Transverse colon (tissue), 4 donors: ENCODE results near the gene SPTBN4. TPM values are rescaled to one million over a fixed set of nuclear protein-coding genes. Genes with fewer than 3 reads are reported as not detected.

Experiments used
- DNase-seq: peaks from one replicate; pipeline ENCODE4 v3.0.0-alpha.2; 2019
- H3K27ac ChIP-seq, 4 donors: fragments of 200-600 bp; sonication (generic); 2 replicates each; pipeline ENCODE4 v1.5.1; 2016 to 2018; ENCODE audit warnings: inconsistent platforms in 4 of 4
- H3K27me3 ChIP-seq: fragments of 200-600 bp; sonication (generic); 2 replicates; pipeline ENCODE4 v1.5.1; 2017; ENCODE audit warnings: inconsistent platforms
- H3K36me3 ChIP-seq, 4 donors: fragments of 200-600 bp; sonication (generic); 2 replicates each; pipeline ENCODE4 v1.5.1; 2017 to 2019; ENCODE audit warnings: inconsistent platforms in 4 of 4
- H3K4me1 ChIP-seq, 4 donors: fragments of 200-600 bp; sonication (generic); 2 replicates each; pipeline ENCODE4 v1.5.1; 2017 to 2020; ENCODE audit warnings: inconsistent platforms in 4 of 4
- H3K4me3 ChIP-seq, 4 donors: fragments of 200-600 bp; sonication (generic); 1 replicate in 1 of 4; 2 replicates in 3 of 4; pipeline versions ENCODE4 v1.5.1 to v1.6.1; 2017 to 2019; ENCODE audit warnings: inconsistent platforms in 4 of 4
- H3K9me3 ChIP-seq, 2 donors: fragments of 200-600 bp; sonication (generic); 2 replicates each; pipeline ENCODE4 v1.5.1; 2017 to 2019; ENCODE audit warnings: inconsistent platforms in 2 of 2
- EP300 ChIP-seq: sonication (generic); formaldehyde crosslinking; IDR thresholded peaks from one replicate; pipeline ENCODE4 v1.6.1; 2017; ENCODE audit warnings: antibody characterized with exemption, low read depth
- POLR2A ChIP-seq: fragments of 450-650 bp; IDR thresholded peaks from one replicate; pipeline ENCODE4 v1.6.1; 2016; ENCODE audit warnings: antibody characterized with exemption, mild to moderate bottlenecking, moderate library complexity
- POLR2AphosphoS5 ChIP-seq, 3 donors: sonication (generic); formaldehyde crosslinking; IDR thresholded peaks; one replicate each; pipeline ENCODE4 v1.6.1; 2016; ENCODE audit warnings: antibody characterized with exemption in 3 of 3
- WGBS, 2 donors: methylation state at CpG; one replicate each; pipeline ENCODE4 v1.1.5; 2018; ENCODE audit warnings: low coverage in 1 of 2; 5-methylcytosine and 5-hydroxymethylcytosine counted together
- in situ Hi-C, 4 donors: fragments of 200-750 bp; cut with MboI; loops; one replicate each; pipeline versions ENCODE4 v1.15.0 to v1.15.1; 2017; ENCODE audit warnings: low sequenced_read_pairs in 3 of 4, low pct_ligation_motif_present in 1 of 4, low pct_unique_long_range_greater_than_20kb in 1 of 4
- intact Hi-C: fragments of 100-400 bp; cut with DNase I; formaldehyde crosslinking; loops from one replicate; pipeline ENCODE4 v1.15.1; 2023; ENCODE audit warnings: low total_unique reads
- total RNA-seq, 4 donors: library from RNA; depleted of rRNA; stranded (reverse); fragments of >200 nt; gene quantifications; one replicate each; pipeline ENCODE4 v1.1.0, GENCODE V29; 2016
- TF ChIP-seq, protein P1 (sequence below), 5 experiments: fragments of 200-600 bp in 3 of 5; fragments of 450-650 bp in 2 of 5; sonication (generic) in 3 of 5; IDR thresholded peaks; 1 replicate in 2 of 5; 2 replicates in 3 of 5; pipeline ENCODE4 v1.5.1; 2016 to 2017; ENCODE audit warnings: antibody characterized with exemption in 5 of 5, inconsistent platforms in 3 of 5, mild to moderate bottlenecking in 2 of 5, moderate library complexity in 1 of 5

The SPTBN4 gene
- total RNA-seq, 4 donors from 2014 or later: under 0.01 to 1.5 (median 0.99) TPM

DNA sequence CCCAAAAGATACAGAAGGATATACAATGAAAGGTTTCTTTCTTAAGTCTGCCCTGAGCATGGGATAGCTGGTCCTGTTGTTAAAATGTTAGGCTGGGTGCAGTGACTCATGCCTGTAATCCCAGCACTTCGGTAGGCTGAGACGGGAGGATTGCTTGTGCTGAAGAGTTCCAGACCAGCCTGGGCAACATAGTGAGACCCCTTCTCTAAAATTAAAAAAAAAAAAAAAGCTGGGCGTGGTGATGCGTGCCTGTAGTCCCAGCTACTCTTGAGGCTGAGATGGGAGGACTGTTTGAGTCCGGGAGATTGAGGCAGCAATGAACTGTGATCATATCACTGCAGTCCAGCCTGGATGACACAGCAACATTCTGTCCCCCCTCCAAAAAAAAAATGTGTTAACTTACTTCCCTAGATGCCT, 57.3 kb downstream of the SPTBN4 start:
- no peak for TF ChIP-seq POLR2A
- TF ChIP-seq, protein P1, sequence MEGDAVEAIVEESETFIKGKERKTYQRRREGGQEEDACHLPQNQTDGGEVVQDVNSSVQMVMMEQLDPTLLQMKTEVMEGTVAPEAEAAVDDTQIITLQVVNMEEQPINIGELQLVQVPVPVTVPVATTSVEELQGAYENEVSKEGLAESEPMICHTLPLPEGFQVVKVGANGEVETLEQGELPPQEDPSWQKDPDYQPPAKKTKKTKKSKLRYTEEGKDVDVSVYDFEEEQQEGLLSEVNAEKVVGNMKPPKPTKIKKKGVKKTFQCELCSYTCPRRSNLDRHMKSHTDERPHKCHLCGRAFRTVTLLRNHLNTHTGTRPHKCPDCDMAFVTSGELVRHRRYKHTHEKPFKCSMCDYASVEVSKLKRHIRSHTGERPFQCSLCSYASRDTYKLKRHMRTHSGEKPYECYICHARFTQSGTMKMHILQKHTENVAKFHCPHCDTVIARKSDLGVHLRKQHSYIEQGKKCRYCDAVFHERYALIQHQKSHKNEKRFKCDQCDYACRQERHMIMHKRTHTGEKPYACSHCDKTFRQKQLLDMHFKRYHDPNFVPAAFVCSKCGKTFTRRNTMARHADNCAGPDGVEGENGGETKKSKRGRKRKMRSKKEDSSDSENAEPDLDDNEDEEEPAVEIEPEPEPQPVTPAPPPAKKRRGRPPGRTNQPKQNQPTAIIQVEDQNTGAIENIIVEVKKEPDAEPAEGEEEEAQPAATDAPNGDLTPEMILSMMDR (IDR thresholded peaks at IDR 0.05): no peak
- no peak for TF ChIP-seq EP300
- TF ChIP-seq POLR2AphosphoS5 (IDR thresholded peaks at IDR 0.05): no peak
- Histone ChIP-seq H3K9me3 (no peaks in the 10 kb centered on the region), H3K27me3 (peaks cover 24% of the 10 kb centered on the region), H3K4me1 (peaks cover 0 to 11% (median 7%) of the 10 kb centered on the region in 4 donors), H3K27ac (no peak overlapping the region), H3K4me3 (no peak overlapping the region), H3K36me3 (no peaks in the 10 kb centered on the region)
- no peak for DNase-seq
- in situ Hi-C loops (no loop called here), intact Hi-C loops (loop anchor here (10.0 kb wide), 1 partner anchor 111 kb away; no protein-coding TSS in a partner anchor)
- 68 to 100% methylated on average over 3 to 5 of the region's 5 CpGs for WGBS, 2 donors

DNA sequence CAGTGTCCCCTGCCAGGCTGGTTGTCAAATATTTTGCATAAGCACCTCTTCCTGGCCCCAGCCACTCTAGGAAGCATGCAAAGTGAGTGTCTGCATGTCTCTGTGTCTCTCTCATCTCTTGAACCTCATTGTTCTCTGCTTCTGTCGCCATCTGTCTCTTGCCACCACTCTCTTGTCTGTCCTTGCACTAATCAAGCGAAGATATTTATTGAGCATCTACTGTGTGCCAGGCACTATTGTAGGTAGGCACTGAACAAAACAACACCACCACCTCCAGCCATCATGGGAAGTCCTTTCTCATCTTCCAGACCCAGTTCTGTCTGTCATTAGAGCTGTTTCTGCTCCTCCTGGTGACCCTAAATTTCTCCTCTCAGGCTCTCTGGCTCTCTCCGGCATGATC, 57.9 kb downstream of the SPTBN4 start:
- 80 to 95% methylated on average over 2 to 3 of the region's 3 CpGs for WGBS, 2 donors
- in situ Hi-C loops: no loop called here

DNA sequence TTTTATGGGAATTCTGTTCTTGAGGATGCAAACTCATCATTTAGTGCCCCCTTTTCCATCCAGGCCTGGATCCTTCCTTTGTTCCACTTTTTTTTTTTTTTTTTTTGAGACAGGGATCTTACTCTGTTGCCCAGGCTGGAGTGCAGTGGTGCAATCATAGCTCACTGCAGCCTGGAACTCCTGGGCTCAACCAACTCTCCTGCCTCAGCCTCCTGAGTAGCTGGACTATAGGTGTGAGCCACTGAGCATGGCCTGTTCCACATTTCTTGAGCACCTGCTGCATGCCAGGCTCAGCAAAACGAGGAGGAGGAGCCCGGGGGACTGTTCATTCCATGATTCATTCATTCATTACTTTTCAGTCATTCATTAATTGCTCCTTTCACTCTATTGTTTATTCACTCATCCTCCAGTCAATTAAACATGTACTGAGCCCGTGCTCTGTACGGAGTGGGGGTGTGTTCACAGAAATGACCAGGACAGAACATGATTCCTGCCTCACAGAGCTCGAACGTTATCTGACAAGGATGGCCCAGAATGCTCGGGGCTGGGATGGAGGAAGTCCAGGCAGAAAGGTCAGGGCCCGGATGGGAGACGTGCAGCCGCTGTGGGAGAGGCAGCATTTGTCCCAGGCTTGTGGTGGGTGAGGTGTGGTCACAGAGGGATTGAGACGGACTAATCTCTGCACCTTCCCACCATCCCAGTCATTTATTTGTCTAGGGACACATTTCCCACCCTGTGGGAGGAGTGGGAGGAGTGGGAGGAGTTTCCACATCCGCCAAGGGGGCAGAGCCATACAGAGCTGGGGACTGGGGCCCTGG, 58.6 kb downstream of the SPTBN4 start:
- no peaks in the 10 kb centered on the region for H3K36me3 ChIP-seq

More for the DNA sequence above, 57.9 kb downstream of the SPTBN4 start:
- peaks cover 20% of the 10 kb centered on the region for H3K27me3 ChIP-seq
- H3K36me3 ChIP-seq: no peaks in the 10 kb centered on the region
- peaks cover 2 to 12% (median 9%) of the 10 kb centered on the region in 4 donors for H3K4me1 ChIP-seq
- intact Hi-C loops: loop anchor here (10.0 kb wide), 1 partner anchor 110 kb away; no protein-coding TSS in a partner anchor
- no peak for DNase-seq
- H3K27ac ChIP-seq: no peak overlapping the region
- H3K9me3 ChIP-seq: no peaks in the 10 kb centered on the region
- no peak overlapping the region for H3K4me3 ChIP-seq
- TF ChIP-seq, protein P1 (IDR thresholded peaks at IDR 0.05): no peak
- TF ChIP-seq EP300: no peak
- no peak for TF ChIP-seq POLR2AphosphoS5 (IDR thresholded peaks at IDR 0.05)
- no peak for TF ChIP-seq POLR2A

DNA sequence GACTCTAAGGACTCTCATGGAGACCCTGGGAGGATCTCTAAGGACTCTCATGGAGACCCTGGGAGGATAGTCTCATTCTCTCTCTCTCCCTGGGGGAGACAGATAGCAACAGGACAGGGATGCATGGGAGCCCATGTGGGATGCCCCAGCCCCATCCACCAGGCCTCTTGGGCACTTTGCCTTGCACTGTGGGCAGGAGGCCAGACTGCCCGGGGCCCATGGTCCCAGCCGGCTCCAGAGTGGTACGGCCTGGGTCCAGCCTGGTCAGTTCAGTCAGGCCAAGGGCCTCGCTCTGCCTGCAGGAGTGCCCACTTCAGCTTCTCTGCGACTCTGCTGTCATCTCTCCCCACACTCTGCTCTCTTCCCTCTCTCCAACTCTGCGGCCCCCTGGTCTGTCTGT, 61.3 kb downstream of the SPTBN4 start:
- in situ Hi-C loops: no loop called here
- TF ChIP-seq, protein P1 (IDR thresholded peaks at IDR 0.05): no peak
- no peak for TF ChIP-seq POLR2AphosphoS5 (IDR thresholded peaks at IDR 0.05)
- no peak for TF ChIP-seq EP300
- TF ChIP-seq POLR2A: no peak
- no peak overlapping the region for H3K4me3 ChIP-seq
- H3K36me3 ChIP-seq: no peaks in the 10 kb centered on the region
- no peak for DNase-seq
- H3K4me1 ChIP-seq: peaks cover 6 to 11% (median 11%) of the 10 kb centered on the region in 4 donors
- intact Hi-C loops: loop anchor here (2.0 to 10.0 kb wide), 2 partner anchors 71 to 107 kb away; no protein-coding TSS in a partner anchor
- peaks cover 14% of the 10 kb centered on the region for H3K27me3 ChIP-seq
- no peaks in the 10 kb centered on the region for H3K9me3 ChIP-seq
- WGBS, 2 donors: 90 to 100% methylated on average over 2 to 5 of the region's 6 CpGs
- H3K27ac ChIP-seq: no peak overlapping the region

More for the DNA sequence above, 58.6 kb downstream of the SPTBN4 start:
- Histone ChIP-seq H3K4me3 (no peak overlapping the region), H3K9me3 (no peaks in the 10 kb centered on the region), H3K27me3 (peaks cover 19% of the 10 kb centered on the region), H3K27ac (no peak overlapping the region), H3K4me1 (peaks cover 6 to 14% (median 12%) of the 10 kb centered on the region in 4 donors)
- DNase-seq: no peak
- in situ Hi-C loops: no loop called here
- 37 to 48% methylated on average over 5 to 12 of the region's 12 CpGs for WGBS, 2 donors
- TF ChIP-seq POLR2AphosphoS5 (IDR thresholded peaks at IDR 0.05) (no peak), EP300 (no peak), POLR2A (no peak)
- intact Hi-C loops: loop anchor here (10.0 kb wide), 1 partner anchor 109 kb away; no protein-coding TSS in a partner anchor
